SK-MEL-5 (cell line): Measurements from ENCODE around the gene SORCS1. TPM values are rescaled to one million over a fixed set of nuclear protein-coding genes. Genes with fewer than 3 reads are reported as not detected.

Experiments used
- DNase-seq: peaks from one replicate; pipeline ENCODE4 v3.0.0-alpha.2; 2016; ENCODE audit warnings: low read depth, low spot score
- in situ Hi-C: cut with HindIII; loops from 2 replicates; pipeline ENCODE4 v1.10.0; 2016; ENCODE audit warnings: low sequenced_read_pairs, high pct_unique_total_duplicates, low pct_unique_long_range_greater_than_20kb
- total RNA-seq: library from RNA; depleted of rRNA; stranded (reverse); fragments of >200 nt; shearing (Covaris generic); gene quantifications from 2 replicates; pipeline ENCODE4 v1.2.3, GENCODE V29; 2014

The SORCS1 gene
- total RNA-seq, 1 experiment from 2014 or later, result 6.9 TPM

DNA sequence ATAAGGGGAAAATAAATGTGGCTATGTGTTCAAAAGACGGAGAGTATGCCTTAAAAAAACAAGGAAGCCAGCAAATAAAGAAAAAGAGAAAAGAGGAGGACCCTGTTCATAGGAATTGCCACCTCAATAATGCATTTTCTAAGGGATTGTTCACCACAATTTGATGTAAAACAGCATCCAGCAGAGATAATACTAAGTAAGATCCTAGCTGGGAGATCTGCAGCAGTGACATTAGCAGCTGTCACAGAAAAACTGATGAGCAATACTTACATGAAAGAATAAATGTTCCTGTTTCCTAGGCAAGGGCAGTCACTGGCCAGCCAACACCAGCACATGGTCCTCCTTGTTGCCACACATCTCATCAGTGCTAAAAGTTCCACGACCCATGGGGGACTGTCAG is 391.5 kb downstream of the SORCS1 start:
- in situ Hi-C loops, result no loop called here
- no peak for DNase-seq

DNA sequence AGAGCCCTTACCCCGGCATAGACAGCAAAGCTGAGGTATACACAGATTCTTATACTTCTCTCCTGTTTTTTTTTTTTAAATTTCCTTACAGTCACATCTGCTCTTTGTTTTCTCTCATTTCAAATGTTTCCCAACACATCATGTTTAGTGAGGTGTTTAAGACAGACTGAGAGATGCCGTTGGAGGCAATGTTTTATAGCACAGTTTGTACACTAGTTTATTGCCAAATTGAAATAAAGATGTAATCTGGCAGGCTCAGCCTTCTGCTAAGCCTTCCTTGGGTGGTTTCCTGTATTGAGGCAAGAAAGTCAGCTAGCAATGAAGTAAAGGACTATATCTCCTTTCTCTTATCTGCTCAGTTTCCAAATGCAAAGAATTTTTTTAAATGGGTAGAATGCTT is 393.4 kb downstream of the SORCS1 start:
- in situ Hi-C loops, result no loop called here
- no peak for DNase-seq

DNA sequence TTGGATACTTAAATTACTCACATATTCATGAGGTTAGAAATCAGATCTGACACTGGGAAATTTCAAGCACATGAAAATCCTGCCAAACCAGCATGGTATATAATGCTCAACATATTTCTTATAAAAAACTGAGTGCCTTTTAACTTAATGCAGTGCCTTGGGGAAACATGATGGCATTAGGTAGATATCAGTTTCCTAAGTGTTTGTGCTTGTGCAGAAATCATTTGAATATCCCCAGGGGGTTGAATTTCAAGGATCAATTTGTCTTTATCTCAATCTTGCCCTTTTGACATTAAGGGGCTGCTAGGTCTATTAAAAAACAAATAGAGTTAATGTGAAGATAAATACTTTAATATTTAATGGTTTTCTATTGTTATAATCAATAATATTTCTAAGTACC is 396.3 kb downstream of the SORCS1 start:
- no peak for DNase-seq
- in situ Hi-C loops, result no loop called here

DNA sequence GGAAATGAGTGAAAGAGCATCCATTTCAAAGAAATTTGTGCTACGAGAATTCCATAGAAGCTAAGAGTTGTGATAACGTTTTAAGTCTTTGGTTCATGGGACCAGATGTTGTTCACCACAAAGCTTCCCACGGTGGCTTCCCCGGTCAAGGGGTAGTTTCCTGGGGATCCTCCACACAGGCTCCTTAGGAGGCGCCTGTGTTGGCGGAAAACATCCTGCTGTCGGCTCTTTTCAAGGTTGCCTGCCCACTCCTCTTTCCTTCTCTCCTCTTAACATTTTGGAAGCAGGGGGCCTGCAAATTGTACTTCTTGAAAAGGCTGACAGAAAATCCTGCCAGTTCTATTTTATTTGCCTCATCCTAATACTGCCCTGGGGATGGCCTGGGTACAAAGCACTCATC is 398.6 kb downstream of the SORCS1 start:
- in situ Hi-C loops, result no loop called here
- no peak for DNase-seq

DNA sequence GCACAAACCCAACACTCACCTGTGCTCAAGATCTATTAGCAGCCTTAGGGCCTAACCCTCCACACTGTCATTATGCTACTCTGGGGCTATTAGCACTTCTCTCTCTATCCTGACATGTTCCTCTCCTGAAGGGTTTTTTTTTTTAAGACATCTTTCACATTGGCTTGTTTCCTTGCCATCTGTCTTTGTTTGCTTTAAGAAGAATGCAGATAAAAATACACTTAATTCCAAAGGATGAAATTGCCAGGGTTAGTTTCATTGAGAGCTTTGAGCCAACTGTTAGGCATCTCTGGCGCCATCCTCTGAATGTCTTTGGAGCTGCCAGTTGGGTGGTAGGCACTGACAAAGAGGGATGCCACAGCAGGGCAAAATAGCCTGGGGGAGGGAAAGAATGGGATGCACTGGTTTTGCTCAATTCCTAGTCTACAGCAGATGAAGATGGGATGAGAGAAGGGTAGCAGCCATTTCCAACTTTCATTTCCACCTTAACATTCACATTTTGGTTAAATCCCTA is 399.2 kb downstream of the SORCS1 start:
- in situ Hi-C loops, result no loop called here
- no peak for DNase-seq

DNA sequence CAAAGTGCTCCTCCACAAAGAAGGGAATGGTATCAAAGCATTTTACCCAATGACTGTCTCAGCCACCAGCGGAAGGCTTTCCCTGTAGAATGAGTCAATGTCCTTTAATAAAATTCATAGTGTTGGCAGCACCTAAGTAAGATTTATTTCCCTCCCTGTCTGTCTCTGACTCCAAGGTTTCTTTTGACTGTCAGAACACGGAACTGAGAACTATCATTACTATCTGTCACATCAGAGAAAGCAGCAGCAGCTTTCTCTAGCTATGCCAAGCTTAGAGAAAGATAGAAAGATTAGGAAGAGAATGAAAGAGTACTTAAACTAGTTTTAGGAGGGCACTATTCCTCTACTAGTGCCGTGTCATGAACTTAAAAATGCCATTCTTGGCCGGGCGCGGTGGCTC is 400.1 kb downstream of the SORCS1 start:
- in situ Hi-C loops, result no loop called here
- no peak for DNase-seq

DNA sequence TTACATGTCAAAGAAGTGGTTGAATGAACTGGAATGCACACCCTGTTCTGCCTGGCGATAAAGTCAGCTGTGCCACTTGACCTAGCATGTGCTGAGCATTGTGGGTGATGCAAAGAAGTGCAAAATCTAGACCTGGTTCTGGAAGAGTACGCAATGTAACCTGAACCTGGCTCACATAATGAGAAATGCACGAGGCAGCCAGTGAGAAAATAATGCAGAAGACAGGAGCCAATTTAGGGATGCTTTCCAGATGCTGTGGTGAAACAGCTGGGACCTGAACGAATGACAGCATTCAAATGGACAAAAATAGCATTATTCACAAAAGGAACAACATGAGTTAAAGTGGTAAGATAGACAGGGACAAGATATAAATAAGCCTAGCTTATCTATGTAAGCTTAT is 402.6 kb downstream of the SORCS1 start:
- in situ Hi-C loops, result no loop called here
- no peak for DNase-seq

DNA sequence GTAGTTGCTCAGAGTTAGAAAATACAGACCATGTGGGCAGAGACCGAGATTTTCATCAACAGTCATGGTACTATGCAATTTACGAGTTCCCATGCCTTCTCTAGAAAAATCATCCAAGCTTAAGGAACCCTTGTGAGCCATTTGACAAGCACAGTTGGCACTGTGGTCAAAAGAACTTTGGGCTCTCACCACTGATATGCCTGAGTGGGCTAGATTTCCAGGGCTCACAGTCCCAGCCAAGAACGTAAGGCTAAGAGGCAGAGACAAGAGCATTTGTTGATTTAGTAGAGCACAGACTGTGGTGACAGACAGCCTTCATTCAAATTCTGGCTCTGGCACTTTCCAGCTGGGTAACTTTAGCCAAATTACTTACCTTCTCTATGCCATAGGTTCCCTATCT is 407.0 kb downstream of the SORCS1 start:
- in situ Hi-C loops, result no loop called here
- no peak for DNase-seq

DNA sequence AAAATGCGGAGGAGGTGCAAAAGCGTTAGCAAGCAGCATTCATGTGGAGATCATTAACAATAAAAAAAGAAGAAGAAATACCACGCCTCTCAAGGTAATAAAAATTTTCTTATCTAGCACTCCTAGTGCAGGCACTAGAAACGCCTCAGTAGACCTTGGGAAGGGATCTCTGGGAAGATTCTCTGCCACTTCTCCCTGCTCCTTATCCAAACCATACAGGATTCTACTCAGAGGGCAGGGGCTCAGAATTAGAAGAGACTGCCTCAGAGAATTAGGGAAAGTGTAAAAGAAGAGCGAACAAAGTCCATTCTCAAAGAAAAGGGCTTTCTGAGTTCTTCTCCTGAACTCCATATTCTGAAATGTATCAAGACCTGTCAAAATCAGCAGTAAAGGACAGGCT is 413.4 kb downstream of the SORCS1 start:
- no peak for DNase-seq
- in situ Hi-C loops, result no loop called here

DNA sequence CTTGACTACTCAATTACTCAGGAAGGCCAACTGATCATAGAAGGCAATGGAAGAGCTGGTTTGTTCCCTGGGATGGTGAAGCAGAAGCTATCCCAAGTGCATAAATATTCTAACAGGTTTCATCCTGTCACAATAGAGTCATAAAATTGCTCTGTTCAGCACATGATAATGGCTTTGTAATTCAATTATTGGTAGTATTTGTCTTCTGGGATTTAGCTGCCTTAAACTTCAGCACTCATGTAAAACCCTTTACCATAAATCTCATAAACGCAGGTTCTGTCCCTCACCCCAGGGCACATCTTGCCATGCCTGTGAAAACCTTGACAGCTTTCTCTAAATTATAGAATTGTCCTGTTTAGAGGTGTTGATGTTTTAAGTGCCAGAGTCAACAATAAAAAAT is 417.6 kb downstream of the SORCS1 start:
- no peak for DNase-seq

DNA sequence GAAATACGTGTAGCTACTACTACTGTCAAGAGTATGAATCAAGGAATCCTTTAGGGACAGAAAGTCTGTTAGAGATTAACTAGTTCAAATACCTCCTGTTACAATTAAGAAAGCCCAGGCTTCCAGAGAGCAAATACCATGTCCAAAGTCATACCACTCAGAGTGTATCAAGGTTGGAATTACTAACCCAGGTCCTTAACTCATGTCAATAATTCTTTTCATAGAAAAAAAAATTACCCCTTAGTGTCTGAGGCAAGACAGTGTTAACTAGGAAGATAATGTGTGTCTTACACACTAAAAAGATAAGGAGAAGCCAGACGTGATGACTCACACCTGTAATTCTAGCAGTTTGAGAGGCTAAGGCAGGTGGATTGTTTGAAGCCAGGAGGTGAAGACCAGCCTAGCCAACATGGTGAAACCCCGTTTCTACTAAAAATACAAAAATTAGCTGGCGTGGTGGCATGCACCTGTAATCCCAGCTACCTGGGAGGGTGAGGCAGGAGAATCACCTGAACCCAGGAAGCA is 423.4 kb downstream of the SORCS1 start:
- in situ Hi-C loops, result no loop called here
- DNase-seq, result no peak

More for the DNA sequence above, 417.6 kb downstream of the SORCS1 start:
- in situ Hi-C loops, result no loop called here

DNA sequence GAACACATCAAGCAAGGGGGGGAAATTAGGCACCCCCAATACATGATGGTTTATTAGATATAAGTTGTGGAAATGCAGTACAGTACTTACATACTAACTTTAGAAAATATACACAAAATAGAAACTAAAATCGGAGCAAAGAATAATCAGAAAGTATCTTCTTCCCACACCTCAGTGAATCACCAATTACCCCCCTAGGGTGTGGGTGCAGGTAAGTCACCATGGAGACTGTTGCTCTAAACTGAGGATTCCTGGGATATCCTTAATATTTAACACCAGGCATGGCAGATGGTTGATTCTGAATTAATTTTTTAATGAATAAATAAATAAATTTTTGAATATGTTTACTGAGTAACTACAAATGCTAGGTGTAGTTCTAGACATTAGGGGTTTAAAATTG is 424.4 kb downstream of the SORCS1 start:
- in situ Hi-C loops, result no loop called here
- no peak for DNase-seq

DNA sequence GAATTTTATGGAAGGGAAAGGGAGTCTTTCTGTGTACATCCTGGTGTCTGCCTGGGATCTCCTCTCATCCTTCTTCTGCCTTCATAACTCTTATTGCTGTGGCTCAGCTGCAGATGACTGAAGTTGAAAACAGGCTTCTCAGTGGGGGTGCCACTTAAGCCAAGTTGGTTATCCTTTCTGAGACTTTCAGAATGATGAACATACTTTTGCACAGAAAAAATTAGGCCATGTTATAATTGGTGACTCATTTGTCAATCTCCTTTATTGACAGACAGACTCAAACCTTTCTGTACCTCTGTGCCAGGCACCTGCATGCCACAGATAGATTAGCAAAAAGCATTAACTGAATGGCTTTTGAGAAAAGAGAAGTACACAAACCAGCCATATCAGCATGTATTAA is 430.3 kb downstream of the SORCS1 start:
- DNase-seq, result no peak
- in situ Hi-C loops, result no loop called here

DNA sequence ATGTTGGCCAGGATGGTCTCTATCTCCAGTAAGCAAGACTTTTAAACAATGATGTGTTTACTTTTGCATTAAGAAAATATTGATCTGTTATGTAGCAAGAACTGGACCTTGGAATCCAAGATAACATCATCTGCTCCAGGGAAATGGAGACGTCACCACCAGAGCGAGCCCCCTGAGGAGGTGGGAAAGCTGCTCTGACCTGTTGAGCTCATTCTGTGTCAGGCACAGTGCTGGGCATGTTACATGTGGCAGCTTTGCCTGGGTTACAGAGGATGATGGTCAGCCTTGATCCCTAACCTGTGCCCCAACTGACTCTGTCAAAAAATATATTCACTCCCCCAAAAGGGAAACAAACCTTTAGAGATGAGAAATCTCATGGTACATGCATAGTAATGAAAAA is 436.3 kb downstream of the SORCS1 start:
- in situ Hi-C loops, result no loop called here
- DNase-seq, result no peak

DNA sequence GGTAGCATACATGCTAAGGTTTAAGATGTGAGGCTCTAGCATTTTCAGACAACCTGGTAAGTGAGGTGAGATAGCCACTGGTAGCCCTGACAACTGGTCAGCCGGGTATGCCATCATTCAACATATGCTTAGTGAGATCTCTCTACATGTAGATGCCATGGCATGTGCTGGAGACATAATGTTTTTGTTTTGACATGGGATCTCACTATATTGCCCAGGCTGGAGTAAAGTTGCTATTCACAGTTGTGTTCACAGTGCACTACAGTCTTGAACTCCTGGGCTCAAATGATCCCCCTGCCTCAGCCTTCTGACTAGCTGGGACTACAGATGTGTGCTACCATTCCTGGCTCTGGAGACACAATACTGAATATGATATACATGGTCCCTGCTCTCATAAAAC is 437.3 kb downstream of the SORCS1 start:
- in situ Hi-C loops, result no loop called here
- no peak for DNase-seq

DNA sequence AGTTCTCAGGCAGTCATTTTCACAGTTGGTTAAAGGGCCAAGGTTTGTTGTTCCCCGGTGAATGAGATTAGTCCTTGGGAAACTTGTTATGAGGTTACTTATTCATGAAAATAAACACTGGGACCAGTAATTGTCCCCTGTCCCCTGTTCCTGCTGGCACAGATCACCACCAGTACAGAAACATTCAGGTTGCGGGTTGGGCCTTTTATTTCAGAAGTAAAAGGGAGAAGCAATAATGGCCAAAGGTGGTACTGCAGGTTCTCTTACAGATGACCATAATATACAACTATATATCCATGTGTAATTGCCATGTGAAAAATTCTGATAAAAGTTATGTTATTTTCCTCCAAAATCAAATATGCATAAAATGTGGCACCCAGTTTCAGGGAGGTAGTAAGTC is 442.0 kb downstream of the SORCS1 start:
- in situ Hi-C loops, result no loop called here
- DNase-seq, result no peak

DNA sequence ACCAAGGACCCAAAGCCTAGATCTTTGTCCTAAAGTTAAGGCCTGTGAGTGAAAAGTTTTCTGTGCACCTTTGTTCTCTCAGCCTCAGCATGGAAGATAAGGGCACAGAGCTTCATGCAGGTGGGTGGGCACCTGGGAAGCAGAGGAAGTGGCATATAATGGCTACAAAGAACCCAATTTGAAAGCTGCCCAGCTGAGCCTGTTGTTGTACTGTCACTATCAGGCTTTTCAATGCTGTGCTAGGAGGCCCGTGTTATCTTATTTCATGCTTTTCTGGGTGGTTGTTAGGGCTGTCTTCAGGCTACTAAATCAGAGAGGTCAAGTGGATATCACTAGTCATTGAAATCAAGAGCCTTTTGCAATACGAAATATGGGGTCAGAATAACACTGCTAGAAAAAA is 443.8 kb downstream of the SORCS1 start:
- in situ Hi-C loops, result no loop called here
- no peak for DNase-seq

DNA sequence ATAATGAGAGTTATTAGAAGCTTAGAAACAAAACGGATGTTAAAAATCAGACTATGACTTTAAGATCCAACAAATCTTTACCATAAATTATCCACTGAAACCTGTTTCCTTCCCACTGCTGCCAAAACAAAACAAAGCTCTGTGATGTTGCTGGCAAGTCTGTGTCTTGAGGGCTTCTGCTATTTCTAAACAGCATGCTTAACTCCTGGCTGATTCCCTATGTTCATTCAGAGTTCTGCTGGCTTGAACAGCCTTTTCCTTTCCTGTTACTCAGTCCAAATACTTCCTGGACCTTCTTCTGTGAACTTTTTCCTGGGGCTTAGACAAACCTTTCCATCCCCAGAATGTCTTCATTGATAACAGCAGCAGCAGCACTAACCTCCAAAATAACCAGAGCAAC is 448.1 kb downstream of the SORCS1 start:
- DNase-seq, result no peak
- in situ Hi-C loops, result no loop called here

DNA sequence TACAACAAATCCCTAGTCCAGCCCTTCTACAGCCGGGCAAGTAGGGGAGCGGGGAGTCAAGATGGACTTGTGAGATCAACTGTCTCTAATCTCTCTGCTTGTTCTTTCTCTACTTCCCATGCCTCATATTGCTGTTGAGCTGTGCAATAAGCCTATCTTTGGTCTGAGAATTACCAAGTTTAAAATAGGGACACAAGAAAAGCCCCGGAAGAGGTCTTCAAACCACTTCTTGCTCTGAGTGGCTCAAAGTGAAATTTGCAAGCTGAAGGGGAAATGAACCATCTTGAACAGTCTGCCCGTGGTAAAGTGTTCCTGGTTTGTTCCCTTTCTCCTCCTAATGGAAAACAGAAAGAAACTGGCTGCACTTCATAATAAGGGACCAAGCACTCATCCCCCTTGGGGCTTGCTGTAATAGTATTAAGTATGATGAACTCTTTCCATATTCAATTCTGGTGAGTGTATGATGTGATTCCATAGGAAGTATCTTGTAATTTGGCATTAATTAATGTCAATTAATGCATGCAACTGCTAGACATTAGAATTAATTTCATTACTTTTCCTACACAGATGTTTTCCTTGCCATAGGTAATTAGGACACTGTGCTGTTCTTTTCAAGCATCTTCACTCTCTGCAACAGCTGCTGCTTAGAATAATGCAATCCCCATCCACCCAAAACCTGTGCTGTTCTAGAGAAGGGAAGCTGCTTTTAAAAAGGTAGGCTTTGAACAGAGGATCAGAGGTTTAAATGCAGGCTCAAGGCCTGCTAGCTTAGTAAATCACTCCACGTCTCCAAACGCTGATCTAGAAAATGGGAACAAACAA is 449.6 kb downstream of the SORCS1 start:
- no peak for DNase-seq
- in situ Hi-C loops, result no loop called here
